MM.1S (cell line): Measurements from ENCODE around the gene IL11.

ENCODE experiments used
- EZH2 ChIP-seq: fragments of 300-600 bp; sonication (generic); optimal IDR thresholded peaks from 2 replicates; pipeline ENCODE3; 2017; ENCODE audit warnings: low read depth, mild to moderate bottlenecking, antibody characterized with exemption, low read length, mixed read lengths
- EZH2phosphoT487 ChIP-seq: fragments of 300-600 bp; sonication (generic); IDR thresholded peaks from 2 replicates; pipeline ENCODE4 v1.6.1; 2018; ENCODE audit warnings: antibody characterized with exemption, low read length
- TF ChIP-seq, protein P1 (sequence below): fragments of 300-600 bp; sonication (generic); IDR thresholded peaks from 2 replicates; pipeline ENCODE4 v1.5.1; 2016; ENCODE audit warnings: antibody characterized with exemption, low read length, mixed read lengths

DNA sequence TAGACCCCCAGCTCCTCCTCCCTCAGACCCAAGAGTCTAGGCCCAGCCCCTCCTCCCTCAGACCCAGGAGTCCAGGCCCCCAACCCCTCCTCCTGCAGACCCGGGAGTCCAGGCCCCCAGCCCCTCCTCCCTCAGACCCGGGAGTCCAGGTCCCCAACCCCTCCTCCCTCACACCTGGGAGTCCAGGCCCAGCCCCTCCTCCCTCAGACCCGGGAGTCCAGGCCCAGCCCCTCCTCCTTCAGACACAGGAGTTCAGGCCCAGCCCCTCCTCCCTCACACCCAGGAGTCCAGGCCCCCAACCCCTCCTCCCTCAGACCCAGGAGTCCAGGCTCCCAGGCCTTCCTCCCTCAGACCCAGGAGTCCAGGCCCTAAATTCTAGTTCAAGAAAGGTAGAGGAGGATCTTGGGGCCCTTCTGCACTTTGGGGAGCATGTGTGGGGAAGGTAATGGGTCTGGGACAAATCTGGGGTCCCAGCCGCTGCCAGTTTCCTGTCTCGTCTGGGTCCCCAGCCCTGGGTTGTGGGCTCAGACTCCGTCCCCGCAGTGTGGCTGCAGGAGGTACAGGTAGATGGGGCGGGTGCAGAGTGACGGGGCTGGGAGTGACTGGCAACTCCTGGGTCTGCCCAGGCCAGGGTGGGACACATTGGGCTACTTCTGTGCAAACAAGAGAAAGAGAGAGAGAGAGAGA, 3.2 kb upstream of the IL11 start:
- TF ChIP-seq, protein P1, sequence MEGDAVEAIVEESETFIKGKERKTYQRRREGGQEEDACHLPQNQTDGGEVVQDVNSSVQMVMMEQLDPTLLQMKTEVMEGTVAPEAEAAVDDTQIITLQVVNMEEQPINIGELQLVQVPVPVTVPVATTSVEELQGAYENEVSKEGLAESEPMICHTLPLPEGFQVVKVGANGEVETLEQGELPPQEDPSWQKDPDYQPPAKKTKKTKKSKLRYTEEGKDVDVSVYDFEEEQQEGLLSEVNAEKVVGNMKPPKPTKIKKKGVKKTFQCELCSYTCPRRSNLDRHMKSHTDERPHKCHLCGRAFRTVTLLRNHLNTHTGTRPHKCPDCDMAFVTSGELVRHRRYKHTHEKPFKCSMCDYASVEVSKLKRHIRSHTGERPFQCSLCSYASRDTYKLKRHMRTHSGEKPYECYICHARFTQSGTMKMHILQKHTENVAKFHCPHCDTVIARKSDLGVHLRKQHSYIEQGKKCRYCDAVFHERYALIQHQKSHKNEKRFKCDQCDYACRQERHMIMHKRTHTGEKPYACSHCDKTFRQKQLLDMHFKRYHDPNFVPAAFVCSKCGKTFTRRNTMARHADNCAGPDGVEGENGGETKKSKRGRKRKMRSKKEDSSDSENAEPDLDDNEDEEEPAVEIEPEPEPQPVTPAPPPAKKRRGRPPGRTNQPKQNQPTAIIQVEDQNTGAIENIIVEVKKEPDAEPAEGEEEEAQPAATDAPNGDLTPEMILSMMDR: no peak
- TF ChIP-seq EZH2: no peak
- no peak for TF ChIP-seq EZH2phosphoT487
